ENCODE results near the gene BRWD1.

GRCh38 chr21:39153373-39153772, 160.1 kb downstream of the BRWD1 start:
- TF ChIP-seq CTCF (conservative IDR thresholded peaks at IDR 0.05; ENCODE audit: low read length) (peak; percentile 69), EZH2phosphoT487 (IDR thresholded peaks at IDR 0.05; ENCODE audit: borderline replicate concordance, low read depth, low read length) (no peak)
